ENCODE data around the gene SMARCD2.
A peak's percentile ranks its signal among the peaks of the same experiment; 100 is the strongest.
"Not testable (repeated sequence)": the region's sequence is repeated elsewhere in the genome, so short reads cannot be mapped to it uniquely, and the experiment has no call there.

SMARCD2 gene

GRCh38 chr17:63847525-63848249 is 5.2 kb upstream of the SMARCD2 start:
- Histone ChIP-seq H3K9ac (ENCODE audit: low read length) (no peak overlapping the region), H3F3A (ENCODE audit: insufficient read depth, low read length) (peaks cover 15% of the 10 kb centered on the region), H4K20me1 (ENCODE audit: insufficient read depth, low read length) (no peaks in the 10 kb centered on the region), H3K9me3 (replicated peaks; ENCODE audit: insufficient read depth, low read length) (no peaks in the 10 kb centered on the region), H3K4me2 (ENCODE audit: low read depth, low read length) (no peak overlapping the region), H3K4me1 (ENCODE audit: low read length) (peaks cover 3% of the 10 kb centered on the region; the same call in 1 of the 2 replicates), H2AFZ (ENCODE audit: low read length) (no peak overlapping the region), H3K9me2 (replicated peaks; ENCODE audit: insufficient read depth, low read length) (no peaks in the 10 kb centered on the region), H3K27me3 (replicated peaks; ENCODE audit: insufficient read depth, low read length) (no peaks in the 10 kb centered on the region), H3K36me3 (replicated peaks; ENCODE audit: insufficient read depth, low read length) (no peaks in the 10 kb centered on the region), H3K79me2 (ENCODE audit: low read length) (no peaks in the 10 kb centered on the region), H3K4me3 (ENCODE audit: low read length) (no peak overlapping the region), H3K27ac (ENCODE audit: low read length) (no peak overlapping the region)
- TF ChIP-seq EZH2 (optimal IDR thresholded peaks at IDR 0.05; ENCODE audit: low read depth, low read length) (no peak), CTCF (IDR thresholded peaks at IDR 0.05; ENCODE audit: low read length) (no peak), EZH2phosphoT487 (IDR thresholded peaks at IDR 0.05; ENCODE audit: low read length) (no peak)
- DNase-seq = peak; percentile 3

- Histone ChIP-seq H3F3A (ENCODE audit: insufficient read depth, low read length) (peaks cover 15% of the 10 kb centered on the region), H2AFZ (ENCODE audit: low read length) (no peak overlapping the region), H3K27me3 (replicated peaks; ENCODE audit: insufficient read depth, low read length) (no peaks in the 10 kb centered on the region), H3K36me3 (replicated peaks; ENCODE audit: insufficient read depth, low read length) (no peaks in the 10 kb centered on the region), H3K4me1 (ENCODE audit: low read length) (peaks cover 13% of the 10 kb centered on the region), H4K20me1 (ENCODE audit: insufficient read depth, low read length) (no peaks in the 10 kb centered on the region; the same call in 1 of the 2 replicates), H3K4me3 (ENCODE audit: low read length) (no peak overlapping the region), H3K4me2 (ENCODE audit: low read depth, low read length) (no peak overlapping the region), H3K9me2 (replicated peaks; ENCODE audit: insufficient read depth, low read length) (no peaks in the 10 kb centered on the region), H3K9me3 (replicated peaks; ENCODE audit: insufficient read depth, low read length) (no peaks in the 10 kb centered on the region), H3K9ac (ENCODE audit: low read length) (no peak overlapping the region), H3K27ac (ENCODE audit: low read length) (no peak overlapping the region), H3K79me2 (ENCODE audit: low read length) (peaks cover 18% of the 10 kb centered on the region)
- TF ChIP-seq EZH2phosphoT487 (IDR thresholded peaks at IDR 0.05; ENCODE audit: low read length) (no peak), EZH2 (optimal IDR thresholded peaks at IDR 0.05; ENCODE audit: low read depth, low read length) (no peak), CTCF (IDR thresholded peaks at IDR 0.05; ENCODE audit: low read length) (no peak)
- DNase-seq = no peak
These were observed 3.0 kb upstream of the SMARCD2 start for GRCh38 chr17:63845509-63845908.

GRCh38 chr17:63843910-63844677 is 1.6 kb upstream of the SMARCD2 start:
- peaks cover 32% of the 10 kb centered on the region for H3K79me2 ChIP-seq (ENCODE audit: low read length)
- H3K9ac ChIP-seq (ENCODE audit: low read length) = peak overlapping the region; percentile 74; the same call in 1 of the 2 replicates
- no peaks in the 10 kb centered on the region for H3K36me3 ChIP-seq (replicated peaks; ENCODE audit: insufficient read depth, low read length)
- H3K9me3 ChIP-seq (replicated peaks; ENCODE audit: insufficient read depth, low read length) = no peaks in the 10 kb centered on the region
- DNase-seq = peak; percentile 20
- H2AFZ ChIP-seq (ENCODE audit: low read length) = peak overlapping the region; percentile 69
- peak overlapping the region; percentile 69; the same call in 1 of the 2 replicates for H3K27ac ChIP-seq (ENCODE audit: low read length)
- no peaks in the 10 kb centered on the region; the same call in 1 of the 2 replicates for H4K20me1 ChIP-seq (ENCODE audit: insufficient read depth, low read length)
- peak overlapping the region; percentile 71 for H3K4me3 ChIP-seq (ENCODE audit: low read length)
- peaks cover 15% of the 10 kb centered on the region for H3F3A ChIP-seq (ENCODE audit: insufficient read depth, low read length)
- H3K27me3 ChIP-seq (replicated peaks; ENCODE audit: insufficient read depth, low read length) = no peaks in the 10 kb centered on the region
- H3K4me1 ChIP-seq (ENCODE audit: low read length) = peaks cover 21% of the 10 kb centered on the region
- TF ChIP-seq EZH2 (optimal IDR thresholded peaks at IDR 0.05; ENCODE audit: low read depth, low read length) (no peak), CTCF (IDR thresholded peaks at IDR 0.05; ENCODE audit: low read length) (no peak), EZH2phosphoT487 (IDR thresholded peaks at IDR 0.05; ENCODE audit: low read length) (no peak)
- H3K9me2 ChIP-seq (replicated peaks; ENCODE audit: insufficient read depth, low read length) = no peaks in the 10 kb centered on the region
- H3K4me2 ChIP-seq (ENCODE audit: low read depth, low read length) = peak overlapping the region; percentile 68

- Histone ChIP-seq H3F3A (ENCODE audit: insufficient read depth, low read length) (peaks cover 15% of the 10 kb centered on the region), H3K4me3 (ENCODE audit: low read length) (peak overlapping the region; percentile 71), H3K4me1 (ENCODE audit: low read length) (peaks cover 22% of the 10 kb centered on the region), H3K9ac (ENCODE audit: low read length) (peak overlapping the region; percentile 74), H3K27ac (ENCODE audit: low read length) (peak overlapping the region; percentile 69; the same call in 1 of the 2 replicates), H3K4me2 (ENCODE audit: low read depth, low read length) (peak overlapping the region; percentile 68), H3K79me2 (ENCODE audit: low read length) (peaks cover 38% of the 10 kb centered on the region), H2AFZ (ENCODE audit: low read length) (peak overlapping the region; percentile 69)
- not testable (repeated sequence) for H3K36me3 ChIP-seq (replicated peaks; ENCODE audit: insufficient read depth, low read length); H3K9me3 ChIP-seq (replicated peaks; ENCODE audit: insufficient read depth, low read length); H3K9me2 ChIP-seq (replicated peaks; ENCODE audit: insufficient read depth, low read length); H4K20me1 ChIP-seq (ENCODE audit: insufficient read depth, low read length); H3K27me3 ChIP-seq (replicated peaks; ENCODE audit: insufficient read depth, low read length)
- DNase-seq = peak; percentile 91
These were observed 953 bp upstream of the SMARCD2 start for GRCh38 chr17:63843387-63843888.
